Kidney (tissue), 14 donors: ENCODE data around the gene ARHGAP26. TPM values are rescaled to one million over a fixed set of nuclear protein-coding genes. Genes with fewer than 3 reads are reported as not detected.
"Not testable (repeated sequence)": the region's sequence is repeated elsewhere in the genome, so short reads cannot be mapped to it uniquely, and the experiment has no call there.

Experiments used
- DNase-seq, 5 donors: peaks; one replicate each; pipeline ENCODE4 v3.0.0-alpha.2; 2013 to 2020
- FAIRE-seq: peaks from 2 replicates; lab custom pipeline; 2012; peaks lifted over from hg19 to GRCh38; lab: Jason Lieb, UNC
- H3K27ac ChIP-seq, 2 donors: one replicate each; pipeline ENCODE4 v1.7.0; 2013; ENCODE audit warnings: low read depth in 2 of 2, low read length in 2 of 2, inconsistent platforms in 1 of 2
- H3K27me3 ChIP-seq: one replicate; pipeline ENCODE4 v1.7.1; 2013; ENCODE audit warnings: low read length, inconsistent platforms; ENCODE audit not compliant: control insufficient read depth, insufficient read depth
- H3K36me3 ChIP-seq, 3 donors: one replicate each; pipeline versions ENCODE4 v1.7.0 to v1.7.1; 2013; ENCODE audit warnings: low read length in 3 of 3, control low read depth in 1 of 3, inconsistent platforms in 1 of 3; ENCODE audit not compliant: insufficient read depth in 3 of 3, control insufficient read depth in 2 of 3
- H3K4me1 ChIP-seq, 3 donors: one replicate each; pipeline versions ENCODE4 v1.7.0 to v1.7.1; 2013; ENCODE audit warnings: low read length in 3 of 3, inconsistent platforms in 1 of 3, low read depth in 1 of 3; ENCODE audit not compliant: control insufficient read depth in 2 of 3, insufficient read depth in 2 of 3
- H3K4me3 ChIP-seq, 3 donors: one replicate each; pipeline versions ENCODE4 v1.7.0 to v1.8.1; 2013; ENCODE audit warnings: low read length in 3 of 3, control low read depth in 1 of 3, inconsistent platforms in 1 of 3
- H3K9ac ChIP-seq, 3 donors: one replicate each; pipeline versions ENCODE4 v1.7.0 to v1.7.1; 2013; ENCODE audit warnings: low read length in 3 of 3, control low read depth in 1 of 3, inconsistent platforms in 1 of 3
- H3K9me3 ChIP-seq, 3 donors: one replicate each; pipeline versions ENCODE4 v1.7.0 to v1.7.1; 2013; ENCODE audit warnings: low read length in 3 of 3, control low read depth in 1 of 3, inconsistent platforms in 1 of 3; ENCODE audit not compliant: control insufficient read depth in 2 of 3, insufficient read depth in 1 of 3
- intact Hi-C: fragments of 100-400 bp; cut with DNase I; formaldehyde crosslinking; loops from one replicate; pipeline ENCODE4 v1.11.1; 2022
- polyA plus RNA-seq: library from polyadenylated mRNA; stranded (reverse); fragments of 350-450 nt; fragmentation: Illumina TruSeq; extraction: RNeasy Lipid Tissue Mini Kit (QIAGEN cat#74804); gene quantifications from one replicate; pipeline ENCODE4 v1.2.3, GENCODE V29; 2014; ENCODE audit warnings: low read depth, low replicate concordance; ENCODE audit not compliant: insufficient read depth
- total RNA-seq: library from RNA; stranded (reverse); fragmentation: NEBNext Ultra II Directional; extraction: Animal tissue kit (Norgen Biotek cat#: 25700); gene quantifications from one replicate; pipeline ENCODE4 v1.2.1, GENCODE V29; 2021
- TF ChIP-seq, protein P1 (sequence below): IDR thresholded peaks from 3 replicates; pipeline ENCODE4 v1.5.1; 2012; ENCODE audit warnings: mild to moderate bottlenecking, moderate library complexity, borderline replicate concordance; ENCODE audit not compliant: insufficient read depth; ENCODE audit errors: extremely low read depth
- donor health status: control.
- donor health status: control.
- donor health status: control.
- donor health status: control.
- donor health status: control.
- donor health status: DM: yes; HTN: yes; CAD: no.
- donor health status: Normal renal cell carcinoma (clear cell type).

ARHGAP26 gene
- total and polyA plus RNA-seq, 2 donors from 2014 or later: 2.5 to 85.7 TPM

DNA sequence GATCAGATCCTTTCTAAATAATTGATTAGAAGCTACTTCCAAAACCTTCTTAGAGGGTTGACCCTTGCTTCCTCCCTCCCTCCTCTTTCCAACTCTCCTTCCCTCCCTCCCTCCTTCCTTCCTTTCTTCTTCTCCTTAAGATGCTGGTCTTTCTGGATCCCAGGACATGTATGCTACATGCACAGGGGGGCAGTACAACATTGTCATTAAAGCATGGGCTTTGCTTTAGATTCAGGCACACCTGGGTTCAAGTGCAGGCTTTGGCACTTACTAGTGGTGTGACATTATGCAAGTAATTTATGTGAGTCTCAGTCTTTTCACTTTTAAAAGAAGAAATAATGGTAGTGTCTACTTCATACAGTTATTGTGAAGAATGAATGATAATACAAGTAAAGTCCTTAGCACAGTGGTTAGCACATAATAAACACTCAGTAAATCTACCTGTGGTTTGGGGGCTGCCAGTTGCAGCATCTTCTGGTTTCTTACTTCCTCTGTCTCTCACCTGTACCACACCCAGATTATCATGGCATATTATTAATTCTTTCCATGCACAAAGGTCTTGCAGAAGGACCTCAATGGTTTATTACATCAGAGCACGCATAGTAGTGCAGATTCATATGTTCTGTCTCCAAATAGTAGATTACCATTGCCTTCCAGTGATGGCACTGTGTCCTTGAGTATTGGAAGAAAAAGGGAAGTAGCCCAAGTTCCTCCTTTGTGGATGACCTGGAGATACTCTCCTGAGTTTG, 154.1 kb downstream of the ARHGAP26 start:
- no peak overlapping the region for H3K9ac ChIP-seq
- no peaks in the 10 kb centered on the region for H3K36me3 ChIP-seq
- TF ChIP-seq, protein P1, sequence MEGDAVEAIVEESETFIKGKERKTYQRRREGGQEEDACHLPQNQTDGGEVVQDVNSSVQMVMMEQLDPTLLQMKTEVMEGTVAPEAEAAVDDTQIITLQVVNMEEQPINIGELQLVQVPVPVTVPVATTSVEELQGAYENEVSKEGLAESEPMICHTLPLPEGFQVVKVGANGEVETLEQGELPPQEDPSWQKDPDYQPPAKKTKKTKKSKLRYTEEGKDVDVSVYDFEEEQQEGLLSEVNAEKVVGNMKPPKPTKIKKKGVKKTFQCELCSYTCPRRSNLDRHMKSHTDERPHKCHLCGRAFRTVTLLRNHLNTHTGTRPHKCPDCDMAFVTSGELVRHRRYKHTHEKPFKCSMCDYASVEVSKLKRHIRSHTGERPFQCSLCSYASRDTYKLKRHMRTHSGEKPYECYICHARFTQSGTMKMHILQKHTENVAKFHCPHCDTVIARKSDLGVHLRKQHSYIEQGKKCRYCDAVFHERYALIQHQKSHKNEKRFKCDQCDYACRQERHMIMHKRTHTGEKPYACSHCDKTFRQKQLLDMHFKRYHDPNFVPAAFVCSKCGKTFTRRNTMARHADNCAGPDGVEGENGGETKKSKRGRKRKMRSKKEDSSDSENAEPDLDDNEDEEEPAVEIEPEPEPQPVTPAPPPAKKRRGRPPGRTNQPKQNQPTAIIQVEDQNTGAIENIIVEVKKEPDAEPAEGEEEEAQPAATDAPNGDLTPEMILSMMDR: no peak
- FAIRE-seq (no peak), DNase-seq (peak in 1 of 5 donors; percentile 45)
- H3K4me1 ChIP-seq: peaks cover 0 to 17% (median 10%) of the 10 kb centered on the region in 3 donors
- no peak overlapping the region for H3K27ac ChIP-seq
- H3K4me3 ChIP-seq: no peak overlapping the region
- no peaks in the 10 kb centered on the region for H3K9me3 ChIP-seq
- H3K27me3 ChIP-seq: no peaks in the 10 kb centered on the region
- intact Hi-C loops: no loop called here

DNA sequence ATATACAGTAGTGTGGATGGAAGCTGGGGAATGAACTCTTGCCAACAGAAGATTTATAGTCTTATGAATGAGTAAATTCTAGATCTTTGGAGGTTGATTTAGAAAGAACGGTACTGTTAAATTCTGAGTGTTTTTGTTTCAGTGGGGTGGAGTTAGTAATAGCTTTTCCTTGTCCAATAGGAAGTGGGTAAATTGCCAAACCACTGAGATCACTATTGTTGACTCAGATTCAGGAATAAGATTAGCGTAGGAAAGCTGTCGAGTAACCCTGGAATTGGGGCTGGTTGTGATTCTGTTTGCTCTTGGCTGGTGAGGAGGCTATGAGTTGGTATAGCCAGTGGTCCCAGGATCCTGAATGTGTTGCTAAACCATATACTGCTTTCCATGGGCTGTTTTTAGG, 155.6 kb downstream of the ARHGAP26 start:
- H3K27me3 ChIP-seq: no peaks in the 10 kb centered on the region
- peak overlapping the region; percentile 29 to 63 for H3K27ac ChIP-seq
- no peaks in the 10 kb centered on the region for H3K36me3 ChIP-seq
- no peak for DNase-seq
- peaks cover 0 to 17% (median 10%) of the 10 kb centered on the region in 3 donors for H3K4me1 ChIP-seq
- H3K4me3 ChIP-seq: no peak overlapping the region
- intact Hi-C loops: no loop called here
- no peak overlapping the region for H3K9ac ChIP-seq
- no peaks in the 10 kb centered on the region for H3K9me3 ChIP-seq
- TF ChIP-seq, protein P1: no peak
- FAIRE-seq: no peak

DNA sequence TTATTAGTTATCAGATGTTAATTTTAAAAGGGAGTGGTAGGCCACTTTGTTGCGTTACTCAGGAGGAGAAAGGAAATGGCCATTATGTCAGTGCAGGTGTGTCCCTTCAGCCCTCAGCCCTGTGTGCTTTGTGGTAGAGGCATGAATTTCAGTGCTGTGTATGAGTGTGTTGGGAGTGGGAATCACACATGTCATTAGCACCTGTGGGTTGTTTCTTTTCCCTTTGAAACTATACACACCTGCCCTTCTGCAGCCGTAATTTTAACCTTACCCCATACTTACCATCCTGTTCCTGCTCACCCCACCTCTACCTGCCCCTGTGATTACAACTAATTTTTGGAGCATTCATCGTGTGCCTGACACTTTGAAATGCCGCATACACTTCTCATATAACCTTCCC, 156.4 kb downstream of the ARHGAP26 start:
- TF ChIP-seq, protein P1: no peak
- peaks cover 0 to 11% (median 8%) of the 10 kb centered on the region in 3 donors for H3K4me1 ChIP-seq
- no peaks in the 10 kb centered on the region for H3K36me3 ChIP-seq
- H3K9ac ChIP-seq: no peak overlapping the region
- FAIRE-seq (no peak), DNase-seq (no peak)
- no peak overlapping the region for H3K27ac ChIP-seq
- H3K4me3 ChIP-seq: no peak overlapping the region
- H3K9me3 ChIP-seq: no peaks in the 10 kb centered on the region
- intact Hi-C loops: no loop called here
- H3K27me3 ChIP-seq: no peaks in the 10 kb centered on the region

DNA sequence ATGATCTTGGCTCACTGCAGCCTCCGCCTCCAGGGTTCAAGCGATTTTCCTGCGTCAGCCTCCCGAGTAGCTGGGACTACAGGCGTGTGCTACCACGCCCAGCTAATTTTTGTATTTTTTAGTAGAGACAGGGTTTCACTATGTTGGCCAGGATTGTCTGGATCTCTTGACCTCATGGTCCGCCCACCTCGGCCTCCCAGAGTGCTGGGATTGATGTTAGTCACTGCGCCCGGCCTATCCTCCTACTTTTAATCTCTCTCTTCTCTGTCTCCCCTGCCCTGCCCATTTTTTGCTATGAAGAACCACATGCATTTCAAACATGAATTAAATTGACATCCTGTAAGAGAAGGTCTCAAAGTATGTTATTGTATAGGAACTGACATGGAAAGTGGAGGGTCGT, 158.8 kb downstream of the ARHGAP26 start:
- H3K9ac ChIP-seq, FAIRE-seq, H3K36me3 ChIP-seq, H3K4me3 ChIP-seq, H3K27ac ChIP-seq, H3K9me3 ChIP-seq, intact Hi-C loops, H3K27me3 ChIP-seq, DNase-seq, H3K4me1 ChIP-seq: not testable (repeated sequence)
